MM.1S (cell line): ENCODE data around the gene DDR1.

ENCODE experiments used
- EZH2 ChIP-seq: fragments of 300-600 bp; sonication (generic); optimal IDR thresholded peaks from 2 replicates; pipeline ENCODE3; 2017; ENCODE audit warnings: low read depth, mild to moderate bottlenecking, antibody characterized with exemption, low read length, mixed read lengths
- EZH2phosphoT487 ChIP-seq: fragments of 300-600 bp; sonication (generic); IDR thresholded peaks from 2 replicates; pipeline ENCODE4 v1.6.1; 2018; ENCODE audit warnings: antibody characterized with exemption, low read length
- TF ChIP-seq, protein P1 (sequence below): fragments of 300-600 bp; sonication (generic); IDR thresholded peaks from 2 replicates; pipeline ENCODE4 v1.5.1; 2016; ENCODE audit warnings: antibody characterized with exemption, low read length, mixed read lengths

DNA sequence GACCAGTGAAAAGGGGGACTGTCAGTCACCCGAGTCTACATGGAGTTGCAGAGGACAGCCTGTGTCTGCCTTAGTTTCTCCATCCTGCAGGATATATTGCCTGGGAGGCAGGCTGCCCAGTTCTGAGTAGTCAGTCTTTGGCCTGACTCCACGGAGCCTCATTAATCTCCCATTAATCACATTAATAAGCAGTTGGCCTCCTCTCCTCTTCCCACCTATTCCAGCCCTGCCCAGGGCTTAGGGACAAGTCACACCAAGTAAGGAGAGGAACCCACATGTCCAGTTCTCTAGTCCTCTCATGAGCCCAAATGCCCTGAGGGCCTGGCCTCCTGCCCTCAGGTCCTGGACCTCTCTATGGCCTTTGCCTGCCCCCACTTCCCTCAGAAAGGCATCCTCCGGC is 55.2 kb downstream of the DDR1 start:
- TF ChIP-seq, protein P1, sequence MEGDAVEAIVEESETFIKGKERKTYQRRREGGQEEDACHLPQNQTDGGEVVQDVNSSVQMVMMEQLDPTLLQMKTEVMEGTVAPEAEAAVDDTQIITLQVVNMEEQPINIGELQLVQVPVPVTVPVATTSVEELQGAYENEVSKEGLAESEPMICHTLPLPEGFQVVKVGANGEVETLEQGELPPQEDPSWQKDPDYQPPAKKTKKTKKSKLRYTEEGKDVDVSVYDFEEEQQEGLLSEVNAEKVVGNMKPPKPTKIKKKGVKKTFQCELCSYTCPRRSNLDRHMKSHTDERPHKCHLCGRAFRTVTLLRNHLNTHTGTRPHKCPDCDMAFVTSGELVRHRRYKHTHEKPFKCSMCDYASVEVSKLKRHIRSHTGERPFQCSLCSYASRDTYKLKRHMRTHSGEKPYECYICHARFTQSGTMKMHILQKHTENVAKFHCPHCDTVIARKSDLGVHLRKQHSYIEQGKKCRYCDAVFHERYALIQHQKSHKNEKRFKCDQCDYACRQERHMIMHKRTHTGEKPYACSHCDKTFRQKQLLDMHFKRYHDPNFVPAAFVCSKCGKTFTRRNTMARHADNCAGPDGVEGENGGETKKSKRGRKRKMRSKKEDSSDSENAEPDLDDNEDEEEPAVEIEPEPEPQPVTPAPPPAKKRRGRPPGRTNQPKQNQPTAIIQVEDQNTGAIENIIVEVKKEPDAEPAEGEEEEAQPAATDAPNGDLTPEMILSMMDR = no peak
- TF ChIP-seq EZH2 (no peak), EZH2phosphoT487 (no peak)
